Effector memory CD8-positive, alpha-beta T cell (primary cell): ENCODE measurements around the gene CASKIN1.
"Not testable (repeated sequence)": the region's sequence is repeated elsewhere in the genome, so short reads cannot be mapped to it uniquely, and the experiment has no call there.

Source experiments
- ATAC-seq: fragments of 150-1000 bp; cut with Tn5 transposase; replicated peaks from 2 replicates; pipeline ENCODE4 v1.10.0; 2021; ENCODE audit warnings: mild to moderate bottlenecking, moderate library complexity
- DNase-seq, 3 experiments: peaks; one replicate each; pipeline ENCODE4 v3.0.0; 2021
- H3K27ac Mint-ChIP-seq, 2 donors: one replicate each; pipeline ENCODE4 v1.8.0; 2022; ENCODE audit warnings: mild to moderate bottlenecking in 2 of 2, mixed read lengths in 2 of 2, moderate library complexity in 2 of 2
- H3K27me3 Mint-ChIP-seq, 2 donors: one replicate each; pipeline ENCODE4 v1.8.0; 2022; ENCODE audit warnings: mixed read lengths in 2 of 2
- H3K36me3 Mint-ChIP-seq: one replicate; pipeline ENCODE4 v1.8.0; 2022; ENCODE audit warnings: mild to moderate bottlenecking, moderate library complexity, mixed read lengths; ENCODE audit not compliant: insufficient read depth
- H3K4me1 Mint-ChIP-seq, 2 donors: one replicate each; pipeline ENCODE4 v1.8.0; 2022; ENCODE audit warnings: low read depth in 2 of 2, mixed read lengths in 2 of 2
- H3K4me3 Mint-ChIP-seq, 2 donors: one replicate each; pipeline ENCODE4 v1.8.0; 2022; ENCODE audit warnings: mild to moderate bottlenecking in 2 of 2, mixed read lengths in 2 of 2, moderate library complexity in 2 of 2
- H3K9me3 Mint-ChIP-seq, 2 donors: one replicate each; pipeline ENCODE4 v1.8.0; 2022; ENCODE audit warnings: mixed read lengths in 2 of 2

The CASKIN1 gene

GRCh38 chr16:2143878-2144485 lies 52.4 kb downstream of the CASKIN1 start:
- peaks cover 7% of the 10 kb centered on the region for H3K36me3 Mint-ChIP-seq
- no peaks in the 10 kb centered on the region for H3K9me3 Mint-ChIP-seq
- DNase-seq (no peak), ATAC-seq (no peak)
- no peak overlapping the region for H3K4me3 Mint-ChIP-seq
- no peak overlapping the region for H3K27ac Mint-ChIP-seq
- H3K4me1 Mint-ChIP-seq: peaks cover 2 to 6% of the 10 kb centered on the region in 2 donors
- H3K27me3 Mint-ChIP-seq: no peaks in the 10 kb centered on the region

- H3K36me3 Mint-ChIP-seq: peaks cover 7% of the 10 kb centered on the region
- no peak overlapping the region for H3K27ac Mint-ChIP-seq
- DNase-seq (no peak), ATAC-seq (no peak)
- H3K9me3 Mint-ChIP-seq: no peaks in the 10 kb centered on the region
- no peaks in the 10 kb centered on the region for H3K27me3 Mint-ChIP-seq
- no peak overlapping the region for H3K4me3 Mint-ChIP-seq
- H3K4me1 Mint-ChIP-seq: peaks cover 2 to 6% of the 10 kb centered on the region in 2 donors
Observed at GRCh38 chr16:2142942-2143877, 53.2 kb downstream of the CASKIN1 start.

- peak within 1 kb of the TSS; percentile 87 to 90 for H3K27ac Mint-ChIP-seq
Observed at GRCh38 chr16:2135770-2136490, 60.5 kb downstream of the CASKIN1 start, which contains the start of gene PKD1. PKD1 (minus strand) TSS chr16:2135898; CDS start chr16:2135689, 209 bp downstream.

GRCh38 chr16:2135071-2135470 lies 61.3 kb downstream of the CASKIN1 start:
- H3K4me1 Mint-ChIP-seq, ATAC-seq, H3K9me3 Mint-ChIP-seq, H3K27me3 Mint-ChIP-seq, H3K27ac Mint-ChIP-seq, H3K36me3 Mint-ChIP-seq, DNase-seq: not testable (repeated sequence)
- peak overlapping the region; percentile 64 to 73 for H3K4me3 Mint-ChIP-seq

More at GRCh38 chr16:2135770-2136490, 60.5 kb downstream of the CASKIN1 start, which contains the start of gene PKD1:
- DNase-seq: peak; percentile 99 to 100 (median 99)
- Mint-ChIP-seq H3K4me3 (peak within 1 kb of the TSS; percentile 89 to 93), H3K4me1 (peaks cover 11% of the 10 kb centered on the region in 2 donors)
- peak; percentile 80 for ATAC-seq
- not testable (repeated sequence) for H3K36me3 Mint-ChIP-seq, H3K27me3 Mint-ChIP-seq, H3K9me3 Mint-ChIP-seq

- H3K4me3 Mint-ChIP-seq, H3K36me3 Mint-ChIP-seq, ATAC-seq, DNase-seq, H3K4me1 Mint-ChIP-seq, H3K27me3 Mint-ChIP-seq, H3K9me3 Mint-ChIP-seq, H3K27ac Mint-ChIP-seq: not testable (repeated sequence)
Observed at GRCh38 chr16:2133797-2134196, 62.6 kb downstream of the CASKIN1 start.

- not testable (repeated sequence) for H3K4me3 Mint-ChIP-seq, DNase-seq, H3K27ac Mint-ChIP-seq, H3K36me3 Mint-ChIP-seq, ATAC-seq, H3K9me3 Mint-ChIP-seq, H3K27me3 Mint-ChIP-seq
- H3K4me1 Mint-ChIP-seq: peaks cover 4 to 13% of the 10 kb centered on the region in 2 donors
Observed at GRCh38 chr16:2129890-2130447, 66.4 kb downstream of the CASKIN1 start.

GRCh38 chr16:2129251-2129650 lies 67.2 kb downstream of the CASKIN1 start:
- Mint-ChIP-seq H3K4me3 (peak overlapping the region in 1 of 2 donors; percentile 72), H3K4me1 (peaks cover 4 to 11% of the 10 kb centered on the region in 2 donors)
- H3K27me3 Mint-ChIP-seq, ATAC-seq, DNase-seq, H3K9me3 Mint-ChIP-seq, H3K36me3 Mint-ChIP-seq, H3K27ac Mint-ChIP-seq: not testable (repeated sequence)

GRCh38 chr16:2127630-2128280 lies 68.7 kb downstream of the CASKIN1 start:
- Mint-ChIP-seq H3K4me3 (peak overlapping the region; percentile 40 to 65), H3K4me1 (peaks cover 4 to 11% of the 10 kb centered on the region in 2 donors), H3K27ac (peak overlapping the region in 1 of 2 donors; percentile 39)
- not testable (repeated sequence) for H3K9me3 Mint-ChIP-seq, H3K36me3 Mint-ChIP-seq, H3K27me3 Mint-ChIP-seq, DNase-seq, ATAC-seq
